Measurements from ENCODE around the gene FBXL14. TPM values are rescaled to one million over a fixed set of nuclear protein-coding genes. Genes with fewer than 3 reads are reported as not detected.

The FBXL14 gene
- total RNA-seq, 1 donor from 2014 or later: 33.7 TPM

GRCh38 chr12:1531153-1531653 is 63.2 kb downstream of the FBXL14 start:
- H3K36me3 Mint-ChIP-seq (ENCODE audit: low read depth): no peaks in the 10 kb centered on the region
- DNase-seq (ENCODE audit: low read depth, low spot score): no peak
- H3K9me3 Mint-ChIP-seq: no peaks in the 10 kb centered on the region
- H3K27me3 Mint-ChIP-seq (ENCODE audit: low read depth): peaks cover 49% of the 10 kb centered on the region
- peaks cover 31% of the 10 kb centered on the region for H3K4me1 Mint-ChIP-seq
- peak overlapping the region; percentile 86 for H3K4me3 Mint-ChIP-seq
- TF ChIP-seq, protein P1, sequence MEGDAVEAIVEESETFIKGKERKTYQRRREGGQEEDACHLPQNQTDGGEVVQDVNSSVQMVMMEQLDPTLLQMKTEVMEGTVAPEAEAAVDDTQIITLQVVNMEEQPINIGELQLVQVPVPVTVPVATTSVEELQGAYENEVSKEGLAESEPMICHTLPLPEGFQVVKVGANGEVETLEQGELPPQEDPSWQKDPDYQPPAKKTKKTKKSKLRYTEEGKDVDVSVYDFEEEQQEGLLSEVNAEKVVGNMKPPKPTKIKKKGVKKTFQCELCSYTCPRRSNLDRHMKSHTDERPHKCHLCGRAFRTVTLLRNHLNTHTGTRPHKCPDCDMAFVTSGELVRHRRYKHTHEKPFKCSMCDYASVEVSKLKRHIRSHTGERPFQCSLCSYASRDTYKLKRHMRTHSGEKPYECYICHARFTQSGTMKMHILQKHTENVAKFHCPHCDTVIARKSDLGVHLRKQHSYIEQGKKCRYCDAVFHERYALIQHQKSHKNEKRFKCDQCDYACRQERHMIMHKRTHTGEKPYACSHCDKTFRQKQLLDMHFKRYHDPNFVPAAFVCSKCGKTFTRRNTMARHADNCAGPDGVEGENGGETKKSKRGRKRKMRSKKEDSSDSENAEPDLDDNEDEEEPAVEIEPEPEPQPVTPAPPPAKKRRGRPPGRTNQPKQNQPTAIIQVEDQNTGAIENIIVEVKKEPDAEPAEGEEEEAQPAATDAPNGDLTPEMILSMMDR (conservative IDR thresholded peaks at IDR 0.05): no peak
- no peak overlapping the region for H3K27ac Mint-ChIP-seq (ENCODE audit: unreplicated experiment)

DNA sequence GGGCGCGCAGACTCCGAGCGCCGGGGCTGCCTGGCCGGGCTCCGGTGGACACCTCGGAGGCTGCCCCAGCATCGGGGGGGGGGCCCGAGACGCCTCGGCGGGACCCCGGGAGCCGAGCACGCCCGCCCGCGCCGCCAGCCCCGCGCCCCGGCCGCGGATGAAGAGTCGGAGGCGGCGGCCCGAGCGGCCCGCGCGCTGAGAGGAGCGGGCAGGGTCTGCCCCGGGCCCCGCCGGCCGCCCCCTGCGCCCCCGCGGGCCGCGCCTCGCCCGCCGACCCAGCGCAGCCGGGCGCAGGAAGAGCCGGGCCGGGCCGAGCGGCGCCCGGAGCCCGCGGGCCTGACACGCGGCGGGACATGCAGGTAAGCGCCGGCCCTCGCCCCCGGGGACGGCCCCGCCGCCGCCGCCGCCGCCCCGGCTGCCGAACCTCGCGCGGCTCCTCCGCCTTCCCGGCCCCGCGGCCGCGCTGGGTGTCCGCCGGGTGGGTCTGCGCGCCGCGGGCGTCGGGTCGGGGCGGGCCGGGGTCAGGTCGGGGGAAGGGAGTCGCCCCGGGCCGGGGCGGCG is 63.7 kb downstream of the FBXL14 start:
- TF ChIP-seq, protein P1 (conservative IDR thresholded peaks at IDR 0.05): no peak
- Mint-ChIP-seq H3K27ac (ENCODE audit: unreplicated experiment) (no peak overlapping the region), H3K36me3 (ENCODE audit: low read depth) (no peaks in the 10 kb centered on the region), H3K9me3 (no peaks in the 10 kb centered on the region), H3K27me3 (ENCODE audit: low read depth) (peaks cover 52% of the 10 kb centered on the region), H3K4me3 (peak overlapping the region; percentile 86), H3K4me1 (peaks cover 31% of the 10 kb centered on the region)
- DNase-seq (ENCODE audit: low read depth, low spot score): no peak

GRCh38 chr12:1529862-1530591 is 64.4 kb downstream of the FBXL14 start:
- H3K9me3 Mint-ChIP-seq: no peaks in the 10 kb centered on the region
- no peak overlapping the region for H3K27ac Mint-ChIP-seq (ENCODE audit: unreplicated experiment)
- peaks cover 53% of the 10 kb centered on the region for H3K27me3 Mint-ChIP-seq (ENCODE audit: low read depth)
- TF ChIP-seq, protein P1 (conservative IDR thresholded peaks at IDR 0.05): no peak
- H3K36me3 Mint-ChIP-seq (ENCODE audit: low read depth): no peaks in the 10 kb centered on the region
- peak overlapping the region; percentile 98 for H3K4me3 Mint-ChIP-seq
- H3K4me1 Mint-ChIP-seq: peaks cover 31% of the 10 kb centered on the region
- peak; percentile 33 for DNase-seq (ENCODE audit: low read depth, low spot score)

DNA sequence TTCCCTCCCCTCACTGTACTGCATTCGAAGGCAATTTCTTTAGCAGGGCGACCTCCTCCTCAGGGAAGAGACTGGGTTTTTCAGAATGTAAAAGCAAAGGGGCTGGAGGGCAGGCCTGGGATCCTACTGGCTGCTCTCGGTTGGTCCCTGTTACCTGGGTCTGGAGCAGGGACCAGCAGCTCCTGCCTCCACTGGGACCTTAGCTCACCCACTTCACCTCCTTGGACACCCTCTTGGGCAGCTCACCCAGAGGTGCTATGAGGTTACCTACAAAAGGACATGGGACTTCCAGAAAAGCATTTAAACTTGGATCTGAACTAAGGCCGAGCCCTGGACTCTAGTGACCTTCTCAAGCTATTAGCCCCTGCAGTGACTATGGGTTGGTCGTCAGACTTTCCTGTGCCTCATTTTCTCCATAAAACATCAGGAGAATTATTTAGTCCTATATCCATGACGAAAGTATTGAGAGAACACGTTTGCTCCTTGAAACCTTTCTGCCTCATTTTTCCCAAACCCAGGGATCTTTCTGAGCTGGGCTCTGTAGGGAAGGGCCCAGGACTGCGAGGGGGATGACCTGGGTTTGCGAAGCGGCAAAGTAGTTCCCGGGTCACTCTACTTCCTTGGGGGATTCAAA is 65.0 kb downstream of the FBXL14 start:
- no peak for DNase-seq (ENCODE audit: low read depth, low spot score)
- H3K27ac Mint-ChIP-seq (ENCODE audit: unreplicated experiment): no peak overlapping the region
- H3K9me3 Mint-ChIP-seq: no peaks in the 10 kb centered on the region
- TF ChIP-seq, protein P1 (conservative IDR thresholded peaks at IDR 0.05): no peak
- no peaks in the 10 kb centered on the region for H3K36me3 Mint-ChIP-seq (ENCODE audit: low read depth)
- H3K4me3 Mint-ChIP-seq: peak overlapping the region; percentile 98
- H3K27me3 Mint-ChIP-seq (ENCODE audit: low read depth): peaks cover 53% of the 10 kb centered on the region
- H3K4me1 Mint-ChIP-seq: peaks cover 31% of the 10 kb centered on the region

GRCh38 chr12:1528791-1529190 is 65.6 kb downstream of the FBXL14 start:
- TF ChIP-seq, protein P1 (conservative IDR thresholded peaks at IDR 0.05): no peak
- no peak for DNase-seq (ENCODE audit: low read depth, low spot score)
- Mint-ChIP-seq H3K36me3 (ENCODE audit: low read depth) (no peaks in the 10 kb centered on the region), H3K4me3 (peak overlapping the region; percentile 98), H3K9me3 (no peaks in the 10 kb centered on the region), H3K4me1 (peaks cover 32% of the 10 kb centered on the region), H3K27ac (ENCODE audit: unreplicated experiment) (no peak overlapping the region), H3K27me3 (ENCODE audit: low read depth) (peaks cover 51% of the 10 kb centered on the region)
